GM18519 (cell line): ENCODE results near the gene ENOX1.

Experiments used
- ATAC-seq: cut with Tn5 transposase; IDR thresholded peaks from one replicate; pipeline ENCODE4 v1.9.1; 2021; ENCODE audit warnings: mild to moderate bottlenecking, moderate library complexity; ENCODE audit not compliant: unreplicated experiment, low FRiP score

ENOX1 gene

GRCh38 chr13:43558326-43558725 is 228.4 kb downstream of the ENOX1 start:
- ATAC-seq: no peak

DNA sequence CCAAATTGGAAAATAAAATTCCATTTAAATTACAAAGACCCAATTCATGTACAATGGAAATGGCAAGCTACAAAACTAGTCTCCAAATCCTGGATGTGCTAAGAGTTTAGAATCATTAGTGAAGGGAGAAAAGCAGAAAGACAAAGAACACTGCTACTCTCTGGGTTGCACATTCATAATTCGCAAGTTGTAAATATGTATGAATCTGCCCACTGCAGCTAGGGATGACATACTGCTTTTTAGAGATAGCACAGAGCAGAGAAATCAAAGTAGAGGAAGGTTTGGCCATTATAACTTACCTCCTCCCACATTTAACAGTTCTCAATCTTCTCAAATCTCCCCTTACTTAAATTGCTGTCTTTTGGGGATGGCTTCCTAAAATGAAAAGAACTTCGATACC is 231.1 kb downstream of the ENOX1 start:
- no peak for ATAC-seq

GRCh38 chr13:43551897-43552456 is 234.8 kb downstream of the ENOX1 start:
- no peak for ATAC-seq

GRCh38 chr13:43546816-43547215 is 240.0 kb downstream of the ENOX1 start:
- ATAC-seq: no peak

DNA sequence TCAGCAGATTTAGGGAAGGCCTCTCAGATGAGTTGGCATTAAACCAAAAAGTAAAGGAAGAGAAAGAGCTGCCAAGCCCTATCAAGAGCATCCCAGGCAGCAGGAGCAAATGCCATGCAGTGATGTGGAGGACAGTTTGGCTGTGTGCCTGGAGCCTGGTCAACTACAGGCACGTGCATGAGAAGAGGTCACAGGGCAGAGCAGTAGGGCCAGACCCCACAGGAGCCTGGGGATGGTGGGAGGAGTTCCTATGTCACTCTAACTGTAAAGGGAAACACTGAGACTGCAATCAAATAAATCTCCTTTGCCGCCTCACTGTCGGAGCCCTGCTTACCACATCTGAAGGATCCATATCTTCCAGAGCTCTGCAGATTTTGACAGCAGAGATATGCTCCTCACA is 240.5 kb downstream of the ENOX1 start:
- ATAC-seq: no peak

DNA sequence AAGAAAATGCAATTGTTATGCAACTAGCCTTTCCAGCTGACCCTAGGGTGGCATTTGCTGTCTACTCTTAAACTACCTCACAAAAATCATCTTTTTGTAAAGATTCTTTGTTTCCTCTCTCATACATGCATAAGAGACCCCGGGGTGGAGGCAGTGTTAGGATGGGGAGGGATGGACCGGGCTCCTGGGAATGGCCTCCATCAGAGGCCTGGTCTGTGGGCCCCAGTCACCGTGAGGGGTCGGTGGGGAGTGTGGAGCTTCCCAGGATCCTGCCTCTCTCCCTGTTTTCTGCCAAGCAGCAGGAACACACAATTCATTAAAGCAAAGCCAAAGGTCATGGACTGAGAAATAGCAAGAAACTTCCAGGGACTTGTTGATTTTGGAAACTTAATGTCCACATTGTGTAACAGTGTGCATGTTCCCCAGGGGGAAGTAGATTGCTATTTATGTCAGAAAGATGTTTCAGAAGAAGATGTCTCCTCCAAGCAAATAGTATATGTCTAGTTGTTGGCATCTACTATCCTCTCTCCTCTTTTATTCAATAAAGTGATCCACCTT is 241.4 kb downstream of the ENOX1 start:
- no peak for ATAC-seq

- no peak for ATAC-seq
Measured at GRCh38 chr13:43544631-43545030, 242.1 kb downstream of the ENOX1 start.

DNA sequence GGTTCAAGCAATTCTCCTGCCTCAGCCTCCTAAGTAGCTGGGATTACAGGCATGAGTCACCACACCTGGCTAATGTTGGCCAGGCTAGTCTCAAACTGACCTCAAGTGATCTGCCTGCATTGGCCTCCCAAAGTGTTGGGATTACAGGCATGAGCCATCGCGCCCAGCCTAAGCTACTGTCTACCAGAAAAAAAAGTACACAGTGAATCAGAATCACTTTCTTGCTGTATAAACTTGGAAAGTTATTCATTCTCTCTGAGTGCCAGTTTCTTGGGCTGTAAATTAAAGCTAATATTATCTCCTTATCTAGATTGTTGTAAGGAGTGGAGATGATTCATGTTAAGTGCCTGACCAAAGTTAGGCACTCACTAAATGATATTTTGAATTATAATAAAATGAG is 242.8 kb downstream of the ENOX1 start:
- no peak for ATAC-seq

DNA sequence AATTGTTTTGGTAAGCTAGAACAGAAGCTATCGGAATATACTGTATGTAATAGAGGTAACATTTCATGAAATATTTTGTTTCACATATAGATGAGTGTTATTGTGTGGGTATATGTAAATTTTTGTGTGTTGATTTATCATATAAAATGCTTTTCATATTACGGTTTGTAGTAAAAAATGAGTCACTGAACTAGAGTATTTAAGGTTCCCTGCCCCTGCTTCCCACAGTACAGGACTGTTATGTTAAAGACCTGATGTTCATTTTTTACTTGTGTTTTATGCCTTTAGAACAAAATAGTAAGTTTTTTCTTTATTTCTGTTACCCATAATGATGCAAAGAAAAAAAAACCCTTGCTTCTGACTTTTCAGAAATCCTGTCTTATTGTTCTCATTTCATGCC is 243.4 kb downstream of the ENOX1 start:
- no peak for ATAC-seq

GRCh38 chr13:43537124-43537523 is 249.6 kb downstream of the ENOX1 start:
- no peak for ATAC-seq

DNA sequence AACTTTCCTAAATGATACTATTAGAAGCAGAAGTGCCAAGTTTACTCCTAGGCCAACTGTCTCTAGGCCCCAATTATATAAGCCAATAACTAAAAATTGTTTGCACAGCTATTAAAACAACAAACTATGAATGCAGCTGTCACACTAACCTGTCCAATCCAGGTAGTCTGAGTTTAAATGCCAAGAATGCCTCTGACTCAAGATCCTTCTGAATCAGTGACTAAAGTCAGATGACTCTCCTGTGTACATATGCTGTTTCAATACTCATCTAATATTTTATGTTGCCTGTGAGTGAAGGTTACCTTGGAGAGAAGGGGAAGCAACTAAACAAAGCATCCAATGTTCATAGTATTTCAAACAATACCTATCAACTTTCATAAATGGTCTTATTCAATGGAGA is 257.0 kb downstream of the ENOX1 start:
- ATAC-seq: no peak

- no peak for ATAC-seq
Measured at GRCh38 chr13:43528992-43529391, 257.8 kb downstream of the ENOX1 start.

DNA sequence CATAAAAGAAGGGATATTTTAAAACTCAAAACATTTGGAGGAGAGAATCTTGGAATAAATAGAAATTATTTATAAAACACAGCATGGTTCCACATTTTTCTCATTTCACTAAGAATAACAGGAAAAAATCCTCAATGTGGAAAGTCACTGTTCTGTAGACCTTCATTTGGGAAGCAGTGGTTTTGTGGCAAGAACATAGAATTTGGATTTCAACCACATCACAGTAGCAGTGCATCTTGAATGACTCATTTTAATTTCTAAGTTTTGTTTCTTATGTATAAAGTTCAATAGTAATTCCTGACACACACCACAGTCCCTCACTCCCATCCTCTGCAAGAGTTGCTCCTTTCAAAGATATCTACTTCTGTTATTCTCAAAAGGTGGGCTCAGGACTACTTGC is 264.0 kb downstream of the ENOX1 start:
- no peak for ATAC-seq

GRCh38 chr13:43520351-43520750 is 266.4 kb downstream of the ENOX1 start:
- ATAC-seq: no peak

GRCh38 chr13:43518833-43519232 is 267.9 kb downstream of the ENOX1 start:
- no peak for ATAC-seq

- no peak for ATAC-seq
Measured at GRCh38 chr13:43516401-43516833, 270.4 kb downstream of the ENOX1 start.

DNA sequence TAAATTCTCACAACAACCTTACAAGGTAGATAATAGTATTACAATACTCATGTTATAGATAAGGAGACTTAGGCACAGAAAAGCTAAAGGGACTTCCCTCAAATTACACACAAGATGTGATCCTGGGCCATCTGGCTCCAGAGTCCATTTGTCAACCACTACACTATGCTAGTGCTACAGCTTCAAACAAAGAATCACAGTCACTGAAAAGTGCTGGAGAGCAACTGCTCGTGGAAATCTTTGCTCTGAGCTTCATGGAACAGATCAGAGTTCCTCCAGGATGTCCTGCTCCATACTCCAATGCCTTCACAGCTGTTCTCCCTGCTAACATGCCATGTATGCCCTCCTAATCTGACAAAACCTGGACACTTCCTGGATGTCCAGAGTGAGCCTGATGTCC is 271.2 kb downstream of the ENOX1 start:
- no peak for ATAC-seq

- no peak for ATAC-seq
Measured at GRCh38 chr13:43514311-43514710, 272.5 kb downstream of the ENOX1 start.

DNA sequence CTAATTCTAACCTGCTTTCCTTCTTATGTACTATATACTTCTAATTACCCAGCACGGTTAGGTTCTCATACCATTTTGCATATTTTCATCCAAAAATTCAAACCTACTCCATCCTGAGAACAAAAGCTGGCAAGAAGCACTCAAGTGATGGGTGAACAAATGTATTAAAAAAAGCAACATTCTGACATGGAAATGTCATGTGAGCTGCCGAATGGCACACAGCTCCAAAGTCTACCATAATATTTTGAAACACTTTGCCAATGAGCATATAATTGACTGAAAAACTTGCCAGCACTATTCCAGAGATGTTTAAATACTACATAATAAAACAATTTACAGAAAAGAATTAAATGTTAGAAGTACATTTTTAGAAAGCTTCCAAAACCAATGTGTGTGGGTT is 274.6 kb downstream of the ENOX1 start:
- no peak for ATAC-seq

DNA sequence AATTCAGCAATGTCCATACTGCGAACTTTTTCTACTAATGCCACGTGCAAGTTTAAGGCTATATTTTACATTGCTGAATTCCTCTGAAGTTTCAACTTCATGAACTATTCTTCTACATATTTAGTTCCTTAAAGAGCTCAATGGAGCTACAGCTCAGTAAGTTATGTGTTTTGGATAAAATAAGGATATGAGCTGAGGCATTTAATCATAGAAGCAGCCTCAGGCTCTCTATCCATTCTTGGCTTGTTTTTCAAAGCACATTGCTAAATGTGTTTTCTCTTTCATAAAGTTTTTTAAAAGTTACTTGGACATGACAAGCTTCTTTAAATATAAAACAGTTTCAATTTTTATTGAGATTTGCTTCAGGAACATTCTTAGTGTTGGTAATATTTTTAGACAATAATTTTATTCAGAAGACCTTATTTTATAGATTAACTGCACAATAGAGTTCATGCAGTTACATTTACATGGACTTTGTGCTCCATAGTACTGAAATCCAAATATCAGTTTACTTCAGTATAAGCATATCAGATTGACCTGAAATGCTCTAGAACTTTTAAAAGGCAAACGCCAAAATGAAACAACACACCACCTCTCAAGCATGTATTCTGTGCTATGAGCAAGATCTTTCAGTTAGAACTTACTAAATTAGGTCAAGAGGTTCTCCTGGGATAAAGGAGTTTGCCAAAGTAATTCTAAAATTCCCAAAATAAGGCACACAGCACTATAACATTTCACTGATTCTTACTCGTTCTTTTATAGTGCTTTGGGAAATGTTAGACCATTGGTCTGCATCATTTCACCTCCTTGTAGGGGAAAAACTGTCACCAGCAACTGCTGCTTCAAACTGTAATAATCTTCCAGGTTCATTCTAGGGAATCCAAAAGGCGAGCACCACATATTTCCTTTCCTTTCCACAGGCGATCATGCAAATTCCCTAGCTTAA is 275.5 kb downstream of the ENOX1 start:
- no peak for ATAC-seq

DNA sequence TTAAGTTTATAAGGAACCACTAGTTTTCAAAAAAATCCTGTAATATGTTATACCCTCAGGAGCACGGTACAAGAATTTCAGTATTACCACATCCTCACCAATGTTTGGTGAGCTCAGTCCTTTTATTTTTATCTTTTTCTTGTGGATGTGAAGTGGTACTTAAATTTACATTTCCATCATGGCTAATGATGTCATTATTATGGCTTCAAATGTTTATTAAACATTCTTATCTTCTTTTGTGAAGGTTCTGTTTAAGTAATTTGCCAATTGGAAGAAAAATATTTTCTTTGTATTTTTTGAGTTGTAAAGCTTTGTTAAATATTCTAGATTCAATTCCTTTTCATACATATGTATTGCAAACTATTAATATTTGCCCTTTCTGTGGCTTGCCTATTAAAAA is 291.0 kb downstream of the ENOX1 start:
- ATAC-seq: no peak

DNA sequence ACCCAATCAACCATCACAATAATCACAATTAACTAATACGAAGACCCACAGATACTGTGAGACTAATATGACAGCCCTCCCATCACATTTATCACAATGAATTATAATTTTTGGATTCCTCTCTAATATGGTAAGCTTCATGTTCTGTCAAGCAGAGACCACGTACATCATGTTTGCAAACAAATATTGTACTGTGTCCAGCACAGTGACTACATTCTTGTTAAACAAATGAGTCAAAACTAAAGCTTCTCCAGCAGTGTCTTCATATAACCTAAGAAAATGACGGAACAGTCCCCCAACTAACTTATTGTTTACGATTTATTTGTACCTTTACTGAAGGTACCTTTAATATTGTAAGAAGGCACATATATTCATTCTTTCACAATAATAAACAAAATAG is 292.6 kb downstream of the ENOX1 start:
- ATAC-seq: no peak
